Activated T-cell treated with anti-CD3 and anti-CD28 coated beads, Interleukin-2, amount 50 U/mL, for 4 hours (primary cell): ENCODE results near the gene ARL16. TPM values are rescaled to one million over a fixed set of nuclear protein-coding genes. Genes with fewer than 3 reads are reported as not detected.

Source experiments
- ATAC-seq, 2 donors: fragments of 200-7000 bp; cut with Tn5 transposase; one replicate each; pipeline ENCODE4 v1.10.0; 2021
- DNase-seq: peaks from one replicate; pipeline ENCODE4 v3.0.0-alpha.2; 2020
- H3K27me3 Mint-ChIP-seq: one replicate; pipeline ENCODE4 v1.8.0; 2021; ENCODE audit warnings: low read depth, mixed read lengths
- H3K36me3 Mint-ChIP-seq: one replicate; pipeline ENCODE4 v1.8.0; 2022; ENCODE audit warnings: mixed read lengths; ENCODE audit not compliant: insufficient read depth
- H3K4me1 Mint-ChIP-seq: one replicate; pipeline ENCODE4 v1.8.0; 2021; ENCODE audit warnings: low read depth, mixed read lengths
- H3K4me3 Mint-ChIP-seq: one replicate; pipeline ENCODE4 v1.8.0; 2021; ENCODE audit warnings: mild to moderate bottlenecking, moderate library complexity, mixed read lengths
- H3K9me3 Mint-ChIP-seq: one replicate; pipeline ENCODE4 v1.8.0; 2021; ENCODE audit warnings: mixed read lengths
- total RNA-seq, 3 donors: library from RNA; stranded (reverse); gene quantifications; one replicate each; pipeline ENCODE4 v1.2.1, GENCODE V29; 2021

Gene ARL16
- total RNA-seq, 3 donors from 2014 or later: 27.3 to 38.6 (median 27.9) TPM

GRCh38 chr17:81656118-81656743 is 27.4 kb downstream of the ARL16 start, which contains the start of gene PDE6G:
TSS of gene PDE6G (minus strand) at chr17:81656542. CDS start at chr17:81653305, 3,237 bp downstream.
- Mint-ChIP-seq H3K36me3 (no peaks in the 10 kb centered on the region), H3K27me3 (peaks cover 10% of the 10 kb centered on the region), H3K4me1 (peaks cover 10% of the 10 kb centered on the region), H3K9me3 (no peaks in the 10 kb centered on the region), H3K4me3 (no peak within 1 kb of the TSS)
- no peak for DNase-seq
- no peak for ATAC-seq

GRCh38 chr17:81655378-81656117 is 28.0 kb downstream of the ARL16 start:
- H3K9me3 Mint-ChIP-seq: no peaks in the 10 kb centered on the region
- H3K4me3 Mint-ChIP-seq: no peak overlapping the region
- H3K27me3 Mint-ChIP-seq: peaks cover 10% of the 10 kb centered on the region
- H3K36me3 Mint-ChIP-seq: no peaks in the 10 kb centered on the region
- no peak for ATAC-seq
- no peak for DNase-seq
- H3K4me1 Mint-ChIP-seq: peaks cover 10% of the 10 kb centered on the region

GRCh38 chr17:81652906-81653771 is 30.5 kb downstream of the ARL16 start:
- DNase-seq: no peak
- ATAC-seq: peak; percentile 75 to 82
- H3K9me3 Mint-ChIP-seq: no peaks in the 10 kb centered on the region
- peaks cover 10% of the 10 kb centered on the region for H3K4me1 Mint-ChIP-seq
- H3K27me3 Mint-ChIP-seq: peaks cover 23% of the 10 kb centered on the region
- H3K4me3 Mint-ChIP-seq: peak overlapping the region; percentile 60
- no peaks in the 10 kb centered on the region for H3K36me3 Mint-ChIP-seq

GRCh38 chr17:81651692-81652091 is 31.9 kb downstream of the ARL16 start:
- Mint-ChIP-seq H3K36me3 (no peaks in the 10 kb centered on the region), H3K9me3 (no peaks in the 10 kb centered on the region), H3K27me3 (peaks cover 31% of the 10 kb centered on the region), H3K4me3 (no peak overlapping the region), H3K4me1 (peaks cover 3% of the 10 kb centered on the region)
- no peak for DNase-seq
- ATAC-seq: no peak

- H3K4me1 Mint-ChIP-seq: peaks cover 3% of the 10 kb centered on the region
- peaks cover 31% of the 10 kb centered on the region for H3K27me3 Mint-ChIP-seq
- ATAC-seq: no peak
- H3K36me3 Mint-ChIP-seq: no peaks in the 10 kb centered on the region
- H3K4me3 Mint-ChIP-seq: no peak overlapping the region
- DNase-seq: no peak
- no peaks in the 10 kb centered on the region for H3K9me3 Mint-ChIP-seq
Observed at GRCh38 chr17:81650951-81651350, 32.6 kb downstream of the ARL16 start.

GRCh38 chr17:81648707-81649085 is 34.9 kb downstream of the ARL16 start:
- Mint-ChIP-seq H3K4me1 (peaks cover 3% of the 10 kb centered on the region), H3K27me3 (peaks cover 29% of the 10 kb centered on the region), H3K4me3 (no peak overlapping the region), H3K36me3 (no peaks in the 10 kb centered on the region), H3K9me3 (no peaks in the 10 kb centered on the region)
- DNase-seq (no peak), ATAC-seq (no peak)

GRCh38 chr17:81648013-81648706 is 35.4 kb downstream of the ARL16 start:
- no peak for ATAC-seq
- H3K4me1 Mint-ChIP-seq: no peaks in the 10 kb centered on the region
- peaks cover 27% of the 10 kb centered on the region for H3K27me3 Mint-ChIP-seq
- H3K36me3 Mint-ChIP-seq: no peaks in the 10 kb centered on the region
- no peak for DNase-seq
- no peak overlapping the region for H3K4me3 Mint-ChIP-seq
- no peaks in the 10 kb centered on the region for H3K9me3 Mint-ChIP-seq

GRCh38 chr17:81647640-81648012 is 36.0 kb downstream of the ARL16 start:
- no peak for DNase-seq
- peak in 1 of 2 donors; percentile 28 for ATAC-seq
- H3K27me3 Mint-ChIP-seq: peaks cover 27% of the 10 kb centered on the region
- no peaks in the 10 kb centered on the region for H3K4me1 Mint-ChIP-seq
- no peaks in the 10 kb centered on the region for H3K9me3 Mint-ChIP-seq
- H3K4me3 Mint-ChIP-seq: no peak overlapping the region
- H3K36me3 Mint-ChIP-seq: no peaks in the 10 kb centered on the region

- H3K4me3 Mint-ChIP-seq: no peak overlapping the region
- ATAC-seq: no peak
- H3K27me3 Mint-ChIP-seq: peaks cover 27% of the 10 kb centered on the region
- H3K9me3 Mint-ChIP-seq: no peaks in the 10 kb centered on the region
- DNase-seq: no peak
- H3K36me3 Mint-ChIP-seq: no peaks in the 10 kb centered on the region
- no peaks in the 10 kb centered on the region for H3K4me1 Mint-ChIP-seq
Observed at GRCh38 chr17:81646869-81647600, 36.6 kb downstream of the ARL16 start.

- H3K9me3 Mint-ChIP-seq: no peaks in the 10 kb centered on the region
- ATAC-seq (no peak), DNase-seq (no peak)
- H3K4me1 Mint-ChIP-seq: no peaks in the 10 kb centered on the region
- H3K27me3 Mint-ChIP-seq: peaks cover 21% of the 10 kb centered on the region
- H3K36me3 Mint-ChIP-seq: no peaks in the 10 kb centered on the region
- no peak overlapping the region for H3K4me3 Mint-ChIP-seq
Observed at GRCh38 chr17:81644976-81645952, 38.3 kb downstream of the ARL16 start.

- no peak for DNase-seq
- H3K4me3 Mint-ChIP-seq: no peak overlapping the region
- no peak for ATAC-seq
- H3K4me1 Mint-ChIP-seq: no peaks in the 10 kb centered on the region
- no peaks in the 10 kb centered on the region for H3K36me3 Mint-ChIP-seq
- H3K9me3 Mint-ChIP-seq: no peaks in the 10 kb centered on the region
- peaks cover 18% of the 10 kb centered on the region for H3K27me3 Mint-ChIP-seq
Observed at GRCh38 chr17:81644496-81644895, 39.1 kb downstream of the ARL16 start.

GRCh38 chr17:81641825-81642489 is 41.6 kb downstream of the ARL16 start:
- no peaks in the 10 kb centered on the region for H3K9me3 Mint-ChIP-seq
- H3K36me3 Mint-ChIP-seq: no peaks in the 10 kb centered on the region
- H3K27me3 Mint-ChIP-seq: peaks cover 2% of the 10 kb centered on the region
- no peak for DNase-seq
- peaks cover 6% of the 10 kb centered on the region for H3K4me1 Mint-ChIP-seq
- no peak overlapping the region for H3K4me3 Mint-ChIP-seq
- ATAC-seq: no peak
